Stimulated activated CD4-positive, alpha-beta T cell treated with anti-CD3 and anti-CD28 coated beads, Interleukin-2, amount 100 ng/mL, for 4 hours (primary cell): Measurements from ENCODE around the gene MAEL.

ENCODE experiments used
- DNase-seq: peaks from one replicate; pipeline ENCODE4 v3.0.0-alpha.2; 2020; ENCODE audit warnings: low read depth

Gene MAEL

DNA sequence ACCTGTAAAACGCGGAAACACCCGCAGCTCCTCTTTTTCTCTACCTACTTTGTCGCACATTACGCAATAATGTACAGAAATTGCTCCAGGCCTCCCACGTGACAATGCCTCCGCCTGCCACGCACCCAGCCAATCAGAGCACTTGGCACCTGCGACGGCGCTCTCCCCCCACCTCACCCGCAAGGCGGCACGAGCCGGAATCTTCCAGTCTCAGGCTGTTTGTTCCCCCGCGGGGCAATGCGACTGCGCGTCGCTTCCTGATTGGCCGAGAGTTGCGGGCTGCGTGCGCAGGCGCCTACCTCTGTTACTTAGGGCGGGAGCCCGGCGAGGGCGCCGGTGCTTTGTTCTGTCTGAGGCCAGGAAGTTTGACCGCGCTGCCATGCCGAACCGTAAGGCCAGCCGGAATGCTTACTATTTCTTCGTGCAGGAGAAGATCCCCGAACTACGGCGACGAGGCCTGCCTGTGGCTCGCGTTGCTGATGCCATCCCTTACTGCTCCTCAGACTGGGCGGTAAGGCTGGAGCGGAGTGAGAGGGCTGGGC lies at the start of gene MAEL:
Gene MAEL, plus strand, starts transcription at position 307 of the 542 bp plus-strand sequence. Its CDS starts 73 bp downstream, at position 380.
- DNase-seq = no peak

DNA sequence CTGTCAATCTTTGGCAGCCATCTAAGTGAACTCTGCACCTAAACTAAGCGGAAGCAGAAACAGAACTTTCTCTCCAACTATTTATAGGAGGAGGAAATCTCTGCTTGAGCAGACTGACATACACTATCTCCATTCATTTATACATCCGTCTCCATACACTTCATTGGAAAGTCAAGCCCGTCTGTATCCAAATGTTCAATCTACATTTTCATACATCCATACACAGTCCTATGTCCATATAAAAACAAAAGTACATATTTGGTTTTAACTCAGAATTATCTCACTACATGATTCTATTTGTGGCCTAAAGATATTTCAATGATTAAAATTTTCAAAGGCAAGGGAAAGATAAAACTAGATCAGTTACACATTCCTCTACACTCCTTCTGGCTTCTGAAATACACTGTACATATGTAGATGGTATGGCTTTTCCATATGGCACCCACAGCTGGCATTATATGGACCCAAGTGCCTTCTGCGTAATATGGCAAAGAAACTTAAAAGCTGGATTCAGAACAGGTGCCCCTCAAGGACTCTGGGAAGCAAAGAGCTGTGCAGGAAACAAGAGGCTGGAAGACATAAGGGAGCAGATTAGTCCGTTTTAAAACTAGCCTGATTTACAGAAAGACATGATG lies 49.2 kb upstream of the MAEL start:
- no peak for DNase-seq

DNA sequence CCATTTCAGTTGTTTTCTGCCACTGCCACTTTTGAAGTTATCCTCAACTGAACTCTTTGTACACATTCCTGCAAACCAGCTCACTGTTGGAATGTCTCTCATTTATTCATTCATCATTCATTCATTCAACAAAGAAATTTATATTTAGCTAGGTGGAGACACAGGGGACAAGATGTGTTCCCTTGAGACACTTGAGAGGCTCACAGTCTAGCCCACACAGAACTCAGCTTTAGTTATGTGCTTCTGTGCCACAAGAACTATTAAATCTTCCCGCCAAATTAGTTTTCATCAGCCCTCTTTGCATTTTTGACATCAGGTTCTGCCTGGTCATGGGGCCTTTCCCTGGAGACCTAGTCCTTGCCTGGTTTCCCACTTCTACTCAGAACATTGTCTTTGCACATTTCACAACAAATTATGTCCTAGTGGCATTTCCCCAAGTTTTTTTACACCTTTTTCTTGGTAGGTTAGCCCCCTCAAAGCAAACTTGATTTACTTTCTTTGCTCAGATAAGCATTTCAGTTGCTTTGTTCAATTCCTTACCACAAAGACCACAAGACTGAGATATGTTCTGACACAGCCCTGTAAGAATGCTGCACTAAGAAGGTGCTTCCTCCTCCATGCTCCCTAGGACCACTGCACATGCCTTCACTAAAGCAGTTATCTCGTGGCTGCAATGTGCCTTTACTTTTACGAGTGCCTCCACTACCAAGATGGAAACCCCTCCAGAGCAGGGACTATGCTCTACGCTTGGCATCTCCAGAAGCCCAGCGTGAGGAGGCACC lies 44.7 kb upstream of the MAEL start:
- no peak for DNase-seq

DNA sequence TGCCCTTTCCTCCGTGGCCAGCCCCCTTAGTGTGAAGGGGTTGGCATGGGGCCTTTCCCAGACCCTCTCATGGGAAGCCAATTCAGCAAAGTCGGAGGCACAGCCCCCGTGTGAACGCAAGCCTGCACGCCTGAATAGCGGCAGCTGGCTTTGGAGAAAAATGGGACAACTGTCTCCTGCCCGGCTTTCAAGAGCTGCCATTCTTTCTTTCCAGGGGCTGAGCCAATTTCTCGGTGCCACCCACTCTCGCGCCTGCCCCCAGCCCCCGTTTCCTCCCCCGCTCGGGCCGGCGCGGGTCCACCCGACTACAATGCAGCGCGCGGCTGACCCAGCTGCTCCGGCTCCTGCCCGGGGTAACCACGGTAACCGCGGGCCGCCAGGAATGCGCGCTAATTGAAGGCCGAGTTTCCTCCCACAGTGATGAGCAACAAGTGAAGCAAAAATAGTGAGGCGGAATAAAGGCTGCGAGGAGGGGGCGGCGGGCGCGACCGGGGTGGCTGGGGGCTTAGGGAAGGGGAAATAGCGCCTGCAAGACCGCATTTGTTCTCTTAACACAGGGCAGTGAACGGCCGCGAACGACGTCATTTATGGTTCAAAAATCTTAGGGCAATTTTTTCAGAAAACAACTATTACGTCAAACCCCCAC lies 41.6 kb upstream of the MAEL start:
- no peak for DNase-seq

DNA sequence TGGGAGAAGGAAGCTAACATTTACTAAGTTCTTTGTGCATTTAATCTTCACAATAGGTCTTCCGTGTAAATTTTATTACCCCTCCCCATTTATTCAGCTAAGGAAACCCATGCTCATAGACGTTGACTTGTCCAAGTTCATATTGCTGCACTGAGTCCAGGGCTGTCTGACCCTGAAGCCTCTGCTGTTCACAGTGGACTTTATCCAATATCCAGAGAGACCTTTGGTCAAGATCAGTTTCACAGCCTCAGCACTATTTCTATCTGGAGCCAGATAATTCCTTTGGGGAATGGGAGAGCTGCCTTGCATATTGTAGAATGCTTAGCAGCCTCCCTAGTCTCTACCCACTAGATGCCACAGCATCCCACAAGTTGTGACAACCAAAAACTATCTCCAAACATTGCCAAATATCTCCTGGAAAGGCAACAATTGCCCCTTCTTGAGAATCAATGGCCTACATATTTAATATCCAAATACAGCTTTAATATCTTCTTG lies 40.2 kb upstream of the MAEL start:
- no peak for DNase-seq

DNA sequence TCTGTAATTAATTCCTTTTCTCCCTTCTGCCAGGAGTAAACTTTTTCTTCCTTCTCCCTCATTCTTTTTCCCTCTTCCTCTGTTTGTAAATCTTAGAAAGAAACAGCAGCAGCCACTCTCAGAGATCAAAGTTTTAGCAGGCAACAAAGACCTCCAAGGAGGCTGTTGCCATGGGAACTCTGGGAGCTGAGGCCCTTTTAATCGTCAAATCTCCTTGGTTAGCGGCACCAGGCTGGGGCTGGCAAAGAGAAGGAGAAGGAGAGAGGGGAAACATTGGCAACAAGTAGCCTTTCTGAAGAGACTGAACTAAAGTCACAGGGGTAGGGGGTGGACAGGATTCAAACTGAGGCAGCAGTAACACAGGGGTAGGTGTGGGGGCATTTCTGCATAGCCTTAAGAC lies 38.9 kb upstream of the MAEL start:
- no peak for DNase-seq

DNA sequence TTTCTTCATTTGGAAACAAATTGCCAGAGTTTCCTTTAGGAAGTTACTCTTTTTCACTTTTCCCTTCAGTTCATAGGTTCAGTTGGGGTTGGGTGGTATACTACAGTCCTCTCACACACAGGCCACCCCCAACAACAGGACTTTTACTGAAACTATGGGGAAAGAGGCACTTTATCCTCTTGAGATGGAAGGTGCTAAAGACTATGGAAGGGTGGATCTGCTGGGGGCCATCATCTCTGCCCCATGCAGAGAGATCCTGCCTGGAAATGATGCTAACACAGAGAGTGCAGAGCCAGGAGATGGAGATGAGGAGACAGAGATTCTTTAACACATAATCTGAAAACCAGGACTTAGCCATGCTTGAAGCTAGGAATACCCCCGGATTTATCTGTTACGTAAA lies 38.0 kb upstream of the MAEL start:
- DNase-seq = no peak

DNA sequence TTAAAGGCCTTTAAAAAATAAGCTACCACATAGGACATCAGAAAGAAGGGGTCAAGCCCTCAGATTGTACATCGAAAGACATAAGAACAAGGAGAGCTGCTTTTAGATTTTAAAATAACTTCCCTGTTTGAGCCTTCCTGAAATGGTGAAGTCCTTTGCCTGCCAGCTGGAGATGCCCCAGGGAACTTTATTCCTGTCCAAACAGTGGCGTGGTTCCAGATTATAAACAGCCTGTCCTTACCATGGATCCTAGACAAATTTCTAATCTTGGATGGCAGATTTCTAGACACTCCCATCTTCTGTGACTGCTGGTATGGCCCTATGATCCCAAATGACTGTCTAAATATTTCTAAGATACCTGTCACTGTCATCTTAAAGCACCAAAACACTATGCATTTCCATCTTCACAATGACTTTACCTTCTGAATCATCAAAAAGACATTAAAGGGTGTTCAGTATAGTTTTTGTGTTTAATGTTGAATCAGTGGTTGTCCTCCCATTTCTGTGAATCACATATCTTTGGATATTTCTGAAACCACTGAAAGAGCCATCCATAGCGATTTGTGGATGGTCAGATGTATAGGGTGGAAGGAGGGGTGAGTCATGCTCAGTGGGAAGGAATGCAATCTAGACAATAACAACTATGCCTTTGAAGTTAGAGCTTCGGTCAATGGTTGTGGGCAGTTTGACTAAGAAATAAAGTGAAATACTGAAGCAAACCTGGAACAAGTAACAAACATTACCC lies 36.9 kb upstream of the MAEL start:
- no peak for DNase-seq

DNA sequence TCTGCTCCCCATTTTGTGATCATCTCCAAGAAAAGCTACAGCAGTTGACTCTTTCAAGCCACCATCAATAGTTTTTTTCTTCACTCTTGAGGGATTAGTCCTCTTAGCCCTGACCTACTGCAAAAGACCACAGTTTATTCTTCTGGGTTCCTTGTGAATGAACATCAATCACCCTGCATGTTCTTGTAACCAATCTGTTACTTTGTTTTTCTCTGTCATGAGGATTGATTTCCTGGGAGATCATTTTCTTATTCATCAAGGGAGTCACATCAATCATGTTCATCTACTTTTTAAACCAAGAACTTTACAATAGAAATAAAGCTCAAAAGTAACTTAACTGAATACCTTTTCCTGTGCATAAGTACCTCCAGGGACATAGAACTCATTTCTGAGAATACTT lies 35.6 kb upstream of the MAEL start:
- no peak for DNase-seq

DNA sequence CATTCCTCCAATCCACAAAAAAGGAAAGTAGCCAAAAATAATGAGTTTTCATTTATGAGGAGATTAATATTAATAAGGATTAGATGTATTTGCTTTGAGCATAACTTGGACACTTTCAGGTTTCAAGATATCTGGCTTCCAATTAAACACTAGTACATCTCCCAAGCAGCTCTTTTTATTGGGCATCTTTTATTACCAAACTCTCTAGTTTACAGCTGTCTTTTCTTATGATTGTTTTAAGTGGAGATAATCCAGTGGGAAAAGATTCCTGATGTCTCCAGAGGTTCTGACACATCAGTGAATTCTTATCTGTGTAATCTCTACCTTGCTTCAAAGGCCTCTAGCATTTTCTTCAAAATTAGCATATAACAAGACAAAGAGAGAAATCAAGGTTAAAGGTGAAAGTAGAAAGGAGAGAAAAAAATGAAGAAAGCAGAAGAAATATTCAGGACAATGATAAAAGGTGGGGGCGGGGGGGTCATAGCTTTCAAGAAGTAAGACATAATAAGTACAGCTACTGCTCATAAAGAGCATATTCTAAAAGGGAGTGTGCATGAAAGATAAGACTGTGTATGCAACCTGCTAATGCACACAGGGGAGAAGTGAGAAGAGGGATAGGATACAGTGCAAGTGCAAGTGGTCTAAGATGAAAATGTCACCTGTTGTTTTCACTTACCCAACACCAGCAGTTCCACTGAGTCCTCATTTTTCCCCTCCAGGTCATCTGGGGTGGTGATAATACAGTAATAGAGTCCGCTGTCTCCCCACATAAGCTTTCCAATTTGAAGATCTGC lies 32.8 kb upstream of the MAEL start:
- no peak for DNase-seq

DNA sequence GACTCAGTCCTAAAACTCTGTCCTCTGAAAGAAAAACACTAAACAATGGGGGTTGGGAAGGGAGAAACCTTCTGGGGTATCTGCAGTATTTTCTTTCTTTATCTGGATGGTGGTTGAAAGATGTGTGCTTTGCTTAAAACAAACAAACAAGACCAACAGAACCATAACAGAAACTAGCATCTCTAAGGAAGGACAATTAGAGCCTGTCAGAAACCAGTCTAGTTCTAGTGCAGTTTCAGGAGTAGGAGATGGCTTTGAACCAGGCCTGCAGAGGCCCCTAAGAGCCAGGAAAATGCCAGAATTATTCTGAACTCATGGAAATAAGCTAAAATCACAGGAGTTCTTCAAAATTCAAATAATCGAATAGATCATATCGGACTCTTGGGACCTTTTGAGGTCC lies 32.2 kb upstream of the MAEL start:
- DNase-seq = no peak

DNA sequence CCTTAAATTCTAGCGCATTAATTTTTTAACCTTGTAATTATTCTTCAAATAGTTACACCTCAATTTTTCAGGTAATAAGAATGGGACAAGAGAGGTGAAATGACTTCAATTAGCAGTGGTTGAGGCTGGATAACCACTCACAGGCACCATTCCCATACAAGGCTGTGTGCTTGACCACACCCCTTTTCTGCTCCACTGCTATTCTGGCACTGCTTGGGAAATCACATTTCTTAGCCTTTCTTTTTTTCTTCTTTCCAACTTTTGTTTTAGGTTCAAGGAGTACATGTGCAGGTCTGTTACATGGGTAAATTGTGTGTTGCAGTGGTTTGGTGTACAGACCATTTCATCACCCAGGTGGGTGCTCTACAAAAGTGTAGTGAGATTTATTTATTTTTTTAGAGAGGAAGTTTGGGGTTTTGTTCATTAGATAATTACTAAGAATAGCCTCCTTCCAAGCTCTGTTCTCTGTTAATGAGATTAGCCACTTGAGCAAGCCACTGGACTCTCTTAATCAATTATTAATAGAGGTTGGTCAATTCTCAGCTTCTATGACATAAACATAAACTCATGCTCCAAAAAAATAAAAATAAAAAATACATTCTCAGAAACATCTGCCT lies 28.1 kb upstream of the MAEL start:
- DNase-seq = no peak

DNA sequence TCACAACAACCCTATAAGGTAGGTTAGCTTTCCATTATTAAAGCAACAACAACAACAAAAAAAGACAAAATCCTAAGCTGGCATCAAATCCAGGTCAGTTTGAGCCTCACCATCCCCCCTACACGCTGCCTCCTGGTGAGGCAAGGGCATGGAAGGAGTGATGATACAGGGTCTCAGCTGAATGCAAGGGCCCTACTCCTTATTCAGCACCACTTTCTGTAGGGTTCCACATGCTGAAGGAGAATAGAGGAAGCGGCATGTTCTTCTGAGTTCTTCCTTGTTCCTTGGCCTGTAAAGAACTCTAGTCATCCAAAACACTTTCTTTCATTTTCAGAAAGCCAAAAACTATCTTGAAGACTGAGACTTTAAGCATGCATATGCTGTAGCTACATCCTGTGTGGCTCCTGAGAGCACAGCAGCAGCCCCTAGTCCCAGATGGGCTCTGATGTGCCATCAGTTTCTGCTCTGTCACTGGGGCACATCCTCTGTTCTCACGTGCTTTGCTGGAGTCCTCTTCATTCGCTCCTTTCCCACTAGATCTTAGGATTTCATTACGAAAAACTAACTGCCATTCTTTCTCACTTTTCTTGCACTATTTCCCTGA lies 19.9 kb upstream of the MAEL start:
- DNase-seq = no peak

DNA sequence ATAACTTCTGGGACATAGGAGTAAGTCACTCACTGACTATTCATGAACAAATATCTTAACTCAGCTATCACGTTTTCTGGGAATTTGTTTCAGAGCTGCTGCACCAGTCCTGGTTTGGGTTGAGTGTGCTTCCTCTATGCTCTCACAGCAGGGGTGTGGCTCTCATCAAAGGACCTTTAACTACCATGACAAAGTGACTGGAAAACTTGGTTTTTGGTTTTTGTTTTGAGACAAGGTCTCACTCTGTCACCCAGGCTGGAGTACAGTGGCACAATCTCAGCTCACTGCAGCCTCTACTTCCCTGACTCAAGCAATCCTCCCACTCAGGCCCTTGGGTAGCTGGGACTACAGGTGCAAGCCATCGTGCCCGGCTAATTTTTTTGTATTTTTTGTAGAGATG lies 17.8 kb upstream of the MAEL start:
- DNase-seq = no peak

DNA sequence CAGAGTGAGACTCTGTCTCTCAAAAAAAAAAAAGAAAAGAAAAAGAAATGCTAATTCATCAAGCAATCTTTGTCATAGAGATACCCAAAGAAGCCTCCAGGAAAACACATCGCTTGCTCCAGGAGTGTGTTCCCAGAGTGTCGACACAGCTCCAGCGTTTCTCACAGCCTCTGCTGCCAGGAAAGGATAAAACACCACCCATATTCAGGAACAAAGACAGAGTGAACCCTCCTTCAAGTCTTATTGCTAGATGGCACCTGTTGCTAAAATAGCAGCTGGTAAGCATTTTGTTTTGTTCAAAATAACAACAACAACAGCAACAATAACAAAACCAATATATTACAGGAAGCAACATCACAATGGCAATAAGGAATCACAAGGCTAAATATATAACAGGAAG lies 16.9 kb upstream of the MAEL start:
- no peak for DNase-seq

DNA sequence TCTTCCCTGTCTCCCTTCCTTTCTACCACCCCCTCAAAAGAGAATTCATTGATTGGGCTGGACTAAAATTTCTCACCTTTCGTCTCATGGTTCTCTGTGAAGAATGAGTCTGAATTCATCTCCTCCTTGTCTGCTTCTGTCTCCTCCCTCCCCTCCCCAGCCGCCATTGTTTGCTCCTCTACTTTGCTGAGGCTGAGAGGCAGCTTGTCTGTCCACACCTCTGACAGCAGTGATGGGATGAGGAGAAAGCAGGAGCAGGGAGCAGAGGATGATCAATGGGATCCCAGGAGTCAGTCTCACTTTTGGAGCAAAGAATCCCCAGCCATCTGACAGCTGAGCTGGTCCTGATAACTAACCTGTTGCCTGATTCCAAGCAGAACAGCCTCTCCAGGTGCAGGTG lies 16.3 kb upstream of the MAEL start:
- DNase-seq = no peak

DNA sequence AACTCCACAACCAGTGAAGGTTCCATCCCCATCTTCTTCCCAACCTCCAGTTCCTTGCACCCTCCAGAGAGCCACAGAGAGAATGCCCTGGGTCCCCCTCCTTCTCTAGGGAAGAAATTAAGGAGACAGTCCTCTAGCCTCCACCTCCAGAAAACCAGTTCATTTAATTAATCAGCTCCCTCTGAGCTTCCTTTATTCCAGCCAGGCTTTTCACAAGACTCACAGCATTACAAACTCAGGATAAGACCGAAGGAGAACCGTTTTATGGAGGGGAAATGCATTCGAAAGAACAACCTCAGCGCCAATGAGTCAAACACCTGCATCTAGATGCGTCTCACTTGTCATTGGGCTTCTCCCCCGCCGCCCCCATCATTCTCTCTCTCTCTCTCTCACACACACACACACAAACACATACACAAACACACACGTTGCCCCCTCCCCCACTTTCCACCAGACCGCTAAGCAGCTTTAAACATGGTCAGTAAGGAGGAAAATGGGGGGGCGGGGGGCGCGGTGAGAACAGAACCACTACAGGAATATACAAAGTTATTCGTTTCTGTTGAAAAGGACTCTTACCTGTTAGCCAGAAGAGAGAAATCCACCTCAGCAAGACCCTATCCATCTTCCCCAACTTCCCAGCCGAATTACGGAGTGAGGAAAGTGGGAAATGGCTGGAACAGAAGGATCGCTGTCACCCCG lies 14.3 kb upstream of the MAEL start:
- DNase-seq = peak; percentile 68

DNA sequence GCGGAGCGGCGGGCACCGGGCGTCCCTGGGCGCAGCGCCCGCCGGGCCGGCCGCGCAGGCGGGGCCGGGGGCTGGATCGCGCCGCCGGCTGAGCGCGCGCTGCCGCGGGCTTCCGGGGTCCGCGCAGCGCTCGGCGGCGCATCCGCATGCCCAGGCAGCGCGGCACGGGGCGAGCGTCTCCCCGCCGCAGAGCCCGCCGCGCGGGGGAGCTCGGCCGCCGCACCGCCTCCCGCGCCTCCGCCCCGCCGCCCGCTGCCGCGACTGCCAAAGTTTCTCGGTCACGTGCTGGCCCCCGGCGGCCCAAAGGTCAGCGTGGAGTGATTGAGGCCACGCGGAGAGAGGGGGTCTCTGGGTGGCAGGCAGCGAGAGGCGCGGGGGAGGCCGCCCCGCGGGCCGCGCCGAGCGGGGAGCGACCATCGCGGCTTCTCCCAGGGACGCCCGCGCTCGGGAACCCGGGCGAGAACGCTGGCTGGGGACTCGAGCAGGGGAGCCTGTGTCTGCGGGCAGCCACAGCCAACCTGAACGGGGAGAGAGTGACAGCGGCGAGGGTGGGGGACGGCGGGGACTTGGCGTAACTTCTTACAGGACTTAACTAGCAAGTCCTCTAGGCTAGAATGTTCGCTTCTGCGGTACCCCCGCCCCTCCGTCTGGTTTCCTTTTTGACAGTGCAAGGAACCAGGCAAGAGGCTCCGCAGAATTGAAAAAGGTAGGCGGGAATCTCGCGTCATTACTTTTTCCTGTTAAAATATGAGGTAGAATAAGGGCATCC lies 13.5 kb upstream of the MAEL start, which contains the start of gene ILDR2:
Gene ILDR2, minus strand, starts transcription at position 180 of the 769 bp plus-strand sequence. CDS start 272 bp downstream, outside the sequence.
- peak; percentile 69 for DNase-seq

DNA sequence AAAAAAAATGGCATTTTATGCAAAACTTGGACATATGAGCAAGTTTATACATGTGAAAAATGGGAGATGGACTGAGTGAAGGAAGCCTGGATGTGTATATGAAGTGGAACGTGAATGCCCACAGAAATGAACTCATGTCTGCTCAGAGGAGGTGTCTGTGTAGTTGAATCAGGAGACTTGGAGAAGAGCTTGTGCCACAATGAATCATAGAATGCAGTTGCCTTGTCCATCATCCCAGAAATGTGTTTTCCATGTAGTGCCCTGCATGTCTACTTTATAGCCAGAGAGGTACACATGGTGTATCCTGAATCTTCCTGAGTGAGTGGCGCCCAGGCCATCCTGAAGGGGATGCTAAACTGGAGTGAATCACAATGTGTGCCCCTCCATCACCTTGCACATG lies 11.1 kb upstream of the MAEL start:
- no peak for DNase-seq
